Ecto neural progenitor cell (in vitro differentiated cells): ENCODE data around the gene ZNF783.
"Not testable (repeated sequence)": the region's sequence is repeated elsewhere in the genome, so short reads cannot be mapped to it uniquely, and the experiment has no call there.

Source experiments
- DNase-seq: peaks from one replicate; pipeline ENCODE4 v3.0.0-alpha.2; 2018; ENCODE audit warnings: low spot score

The ZNF783 gene

DNA sequence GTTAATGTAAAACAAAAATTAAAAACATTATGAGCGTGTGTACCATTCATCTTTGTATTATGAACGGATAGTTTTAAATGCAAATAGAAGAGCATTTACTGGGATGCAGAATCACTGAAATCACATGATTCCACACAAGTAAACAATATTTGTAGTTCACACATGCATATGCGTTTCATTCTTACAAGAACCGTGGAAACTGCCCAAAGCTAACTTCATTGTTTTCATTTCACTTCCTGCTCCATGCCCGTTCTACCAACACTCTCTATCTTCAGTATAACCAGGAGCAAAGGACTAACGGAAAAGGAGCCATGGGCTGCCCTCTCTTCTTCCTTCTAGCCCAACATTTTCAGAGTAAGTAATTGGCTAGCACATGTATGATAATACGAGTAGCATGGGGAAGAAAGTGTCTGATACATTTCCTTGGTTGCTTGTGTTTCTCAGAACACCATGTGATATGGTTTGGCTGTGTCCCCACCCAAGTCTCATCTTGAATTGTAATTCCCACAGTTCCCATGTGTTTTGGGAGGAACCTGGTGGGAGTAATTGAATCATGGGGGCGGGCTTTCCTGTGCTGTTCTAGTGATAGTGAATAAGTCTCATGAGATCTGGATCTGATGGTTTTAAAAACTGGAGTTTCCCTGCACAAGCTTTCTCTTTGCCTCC lies 38.8 kb downstream of the ZNF783 start:
- DNase-seq, result no peak

DNA sequence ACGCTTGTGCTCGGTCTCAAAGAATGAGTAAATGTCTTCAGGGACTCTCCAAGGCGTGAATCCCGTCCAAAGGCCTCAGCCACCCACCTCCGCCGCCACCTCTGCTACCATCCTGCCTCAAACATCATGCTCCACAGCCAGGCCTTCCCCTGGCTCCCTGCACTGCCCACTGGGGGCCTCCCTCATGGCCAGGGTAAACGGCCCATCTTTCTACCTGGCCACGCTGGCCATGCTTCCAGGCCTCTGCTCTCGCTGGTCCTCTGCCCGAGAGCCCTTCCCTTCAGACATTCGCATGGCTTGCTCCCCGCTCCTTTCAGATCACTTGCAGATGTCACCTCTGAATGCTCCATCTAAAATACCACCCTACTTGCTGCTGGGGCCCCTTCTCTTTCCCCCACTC lies 40.2 kb downstream of the ZNF783 start:
- DNase-seq, result no peak

DNA sequence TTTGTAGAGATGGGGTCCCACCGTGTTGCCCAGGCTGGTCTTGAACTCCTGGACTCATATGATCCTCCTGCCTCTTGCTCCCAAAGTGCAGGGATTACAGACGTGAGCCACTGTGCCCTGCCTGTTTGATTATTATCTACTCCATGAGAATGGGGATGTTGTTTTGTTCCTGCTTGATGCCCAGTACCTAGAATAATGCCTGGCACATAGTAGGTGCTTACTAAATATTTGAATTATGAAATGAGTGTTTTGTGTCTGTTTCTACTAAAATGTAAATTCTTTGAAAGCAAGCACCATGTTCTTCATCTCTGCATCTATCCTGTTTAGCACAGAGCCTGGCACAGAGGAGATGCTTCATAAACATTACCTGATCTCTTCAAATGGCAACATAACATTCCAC lies 40.9 kb downstream of the ZNF783 start:
- no peak for DNase-seq

DNA sequence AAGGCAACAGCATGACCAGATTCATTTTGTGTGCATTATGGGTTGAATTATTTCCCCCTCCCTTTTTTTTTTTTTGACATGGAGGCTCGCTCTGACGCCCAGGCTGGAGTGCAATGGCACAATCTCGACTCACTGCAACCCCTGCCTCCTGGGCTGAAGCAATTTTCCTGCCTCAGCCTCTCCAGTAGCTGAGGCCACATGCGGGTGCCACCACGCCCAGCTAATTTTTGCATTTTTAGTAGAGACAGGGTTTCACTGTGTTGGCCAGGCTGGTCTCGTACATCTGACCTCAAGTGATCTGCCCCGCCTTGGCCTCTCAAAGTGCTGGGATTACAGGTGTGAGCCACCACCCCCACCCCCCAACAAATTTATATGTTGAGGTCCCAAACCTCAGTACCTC lies 42.0 kb downstream of the ZNF783 start:
- DNase-seq, result no peak

DNA sequence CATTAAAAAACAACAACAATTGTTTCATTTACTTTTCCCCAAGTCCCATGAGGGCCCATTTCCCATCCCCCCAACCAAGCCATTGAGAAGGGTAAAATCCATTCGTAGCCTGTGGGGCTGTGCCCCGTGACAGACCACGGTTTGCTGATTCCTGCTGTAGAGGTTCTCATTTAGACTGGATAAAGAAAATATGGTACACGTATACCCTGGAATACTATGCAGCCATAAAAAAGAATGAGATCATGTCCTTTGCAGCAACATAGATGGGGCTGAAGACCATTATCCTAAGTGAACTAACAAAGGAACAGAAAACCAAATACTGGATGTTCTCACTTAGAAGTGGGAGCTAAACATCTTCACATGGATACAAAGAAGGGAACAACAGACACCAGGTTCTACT lies 44.9 kb downstream of the ZNF783 start:
- DNase-seq, result no peak

DNA sequence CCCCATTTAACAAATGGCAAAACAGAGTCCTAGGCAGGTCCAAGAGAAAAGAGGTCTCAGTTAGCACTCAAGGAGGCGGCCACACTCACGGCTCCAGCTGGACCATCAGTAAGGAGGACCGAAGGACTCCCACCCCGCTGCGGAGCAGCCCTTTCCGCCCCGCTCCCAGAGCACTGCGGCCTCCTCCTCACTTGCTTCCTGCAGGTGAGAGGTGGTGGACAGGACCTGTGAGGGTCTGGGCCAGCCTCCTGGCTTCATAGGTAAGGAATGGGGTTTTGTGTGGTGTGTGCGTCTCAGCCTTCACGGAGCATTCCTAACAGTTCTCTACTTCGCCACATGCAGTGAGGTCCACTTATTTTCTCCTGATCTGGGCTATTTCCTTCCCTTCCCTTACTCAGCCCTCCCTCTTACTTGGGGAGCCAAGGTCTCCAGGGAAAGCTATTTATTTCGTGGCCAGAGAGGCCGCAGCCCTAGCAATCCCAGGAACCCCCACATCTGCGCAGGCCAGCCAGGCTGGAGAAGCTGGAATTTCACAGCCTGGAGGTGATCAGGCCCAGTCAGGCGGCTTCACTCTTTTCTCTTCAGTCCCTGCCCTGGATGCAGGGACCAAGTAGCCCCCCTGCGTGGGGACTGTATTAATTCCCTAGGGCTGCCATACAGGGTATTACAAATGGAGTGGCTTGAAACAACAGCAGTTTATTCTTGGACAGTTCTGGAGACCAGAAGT lies 45.9 kb downstream of the ZNF783 start:
- no peak for DNase-seq

GRCh38 chr7:149310113-149310836 lies 48.3 kb downstream of the ZNF783 start:
- DNase-seq, result no peak

DNA sequence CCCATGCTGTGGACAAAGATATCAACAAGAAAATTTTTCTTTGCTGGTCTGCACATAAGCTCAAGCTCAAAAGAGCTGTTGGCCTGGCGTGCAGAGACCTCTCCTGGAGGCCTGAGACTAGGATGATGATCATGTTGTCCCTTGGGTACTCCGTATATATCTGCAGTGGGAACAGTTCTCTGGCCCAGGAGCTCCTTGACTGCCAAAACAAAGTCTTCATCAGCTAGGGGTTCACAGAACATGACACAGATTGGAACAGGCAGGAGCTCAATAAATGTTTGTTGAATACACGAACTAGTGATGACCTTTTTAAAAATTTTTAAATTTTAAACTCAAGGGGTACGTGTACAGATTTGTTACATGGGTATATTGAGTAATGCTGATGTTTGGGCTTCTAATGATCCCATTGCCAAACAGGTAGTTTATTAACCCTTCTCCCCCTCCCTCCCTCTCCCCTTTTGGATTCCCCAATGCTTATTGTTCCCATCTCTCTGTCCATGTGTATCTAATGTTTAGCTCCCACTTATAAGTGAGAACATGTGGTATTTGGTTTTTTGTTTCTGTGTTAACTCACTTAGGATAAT lies 49.1 kb downstream of the ZNF783 start:
- no peak for DNase-seq

DNA sequence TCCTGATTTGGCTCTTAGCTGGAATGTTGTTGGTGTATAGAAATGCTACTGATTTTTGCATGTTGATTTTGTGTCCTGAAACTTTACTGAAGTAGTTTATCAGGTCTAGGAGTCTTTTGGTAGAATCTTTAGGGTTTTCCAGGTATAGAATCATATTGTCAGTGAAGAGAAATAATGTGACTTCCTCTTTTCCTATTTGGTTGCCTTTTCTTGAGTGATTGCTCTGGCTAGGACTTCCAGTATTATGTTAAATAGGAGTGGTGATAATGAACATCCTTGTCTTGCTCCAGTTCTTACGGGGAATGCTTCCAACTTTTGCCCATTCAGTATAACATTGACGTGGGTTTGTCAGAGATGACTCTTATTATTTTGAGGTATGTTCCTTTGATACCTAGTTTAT lies 52.0 kb downstream of the ZNF783 start:
- no peak for DNase-seq

- DNase-seq, result no peak
These were observed 54.6 kb downstream of the ZNF783 start for GRCh38 chr7:149316606-149317005.

GRCh38 chr7:149317496-149317895 lies 55.5 kb downstream of the ZNF783 start:
- no peak for DNase-seq

GRCh38 chr7:149317986-149318672 lies 56.1 kb downstream of the ZNF783 start:
- no peak for DNase-seq

GRCh38 chr7:149319376-149319775 lies 57.4 kb downstream of the ZNF783 start:
- no peak for DNase-seq

- DNase-seq, result no peak
These were observed 58.5 kb downstream of the ZNF783 start for GRCh38 chr7:149320313-149321124.

- not testable (repeated sequence) for DNase-seq
These were observed 59.3 kb downstream of the ZNF783 start for GRCh38 chr7:149321125-149321905.

GRCh38 chr7:149321978-149322541 lies 60.1 kb downstream of the ZNF783 start:
- no peak for DNase-seq

DNA sequence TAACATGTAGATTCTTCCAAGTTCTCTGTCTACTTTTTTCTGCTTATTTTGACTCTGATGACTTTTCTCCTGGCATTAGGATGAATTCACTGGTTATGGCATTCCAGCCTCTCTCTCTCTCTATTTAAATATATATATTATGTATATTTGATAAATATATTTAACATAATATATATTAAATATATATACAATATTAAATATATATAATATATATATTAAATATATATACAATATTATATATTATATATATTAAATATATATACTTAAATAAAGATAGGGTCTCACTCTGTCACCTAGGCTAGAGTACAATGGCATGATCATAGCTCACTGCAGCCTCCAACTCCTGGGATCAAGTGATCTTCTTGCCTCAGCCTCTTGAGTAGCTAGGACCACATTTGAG lies 60.7 kb downstream of the ZNF783 start:
- no peak for DNase-seq

GRCh38 chr7:149325248-149325647 lies 63.3 kb downstream of the ZNF783 start:
- DNase-seq, result no peak

DNA sequence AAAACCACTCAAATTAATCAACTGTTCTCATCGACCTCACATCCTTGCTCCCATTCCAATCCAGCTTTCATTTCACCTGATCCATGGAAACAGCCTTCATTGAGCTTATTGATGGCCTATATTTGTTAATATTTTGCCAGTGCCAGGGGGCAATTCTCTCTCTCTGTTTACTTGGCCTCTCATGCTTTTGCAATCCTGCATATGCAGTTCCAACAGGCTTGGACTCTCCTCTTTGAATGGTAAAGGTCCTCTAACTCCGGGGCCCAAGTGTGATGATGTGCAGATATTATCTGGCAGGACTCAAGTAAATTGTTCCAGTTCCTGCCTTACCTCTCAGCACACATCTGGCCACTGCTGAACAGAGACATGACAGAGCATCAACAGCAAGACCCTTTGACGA lies 67.3 kb downstream of the ZNF783 start:
- no peak for DNase-seq

DNA sequence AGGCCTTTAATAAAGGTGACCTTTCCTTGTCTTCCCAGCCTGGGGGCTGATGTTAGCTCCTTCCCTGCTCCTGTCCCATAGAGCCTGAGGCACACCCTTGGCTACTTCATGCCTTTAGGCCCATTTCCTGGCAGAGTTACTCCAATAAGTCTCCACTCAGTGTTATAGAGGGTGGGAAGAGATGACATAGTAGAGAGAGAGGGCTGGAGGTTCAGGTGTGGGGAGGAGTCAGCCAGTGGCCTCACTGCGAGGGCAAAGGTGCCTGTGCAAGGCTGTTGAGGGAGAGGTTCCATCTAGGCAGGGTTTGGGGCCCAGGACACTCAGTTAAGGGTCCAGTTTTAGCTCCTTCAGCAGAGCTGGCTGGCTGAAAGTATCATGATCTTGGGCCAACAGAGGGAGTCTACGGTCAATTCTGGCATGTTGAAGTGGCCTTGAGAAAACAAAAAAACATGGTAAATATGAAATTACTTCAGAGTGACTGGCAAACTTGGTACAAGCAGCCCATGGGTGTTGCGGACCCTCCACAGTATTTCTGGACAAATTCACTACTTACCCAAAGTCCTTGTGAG lies 67.9 kb downstream of the ZNF783 start:
- DNase-seq, result no peak
